Right lobe of liver (tissue), 6 donors: ENCODE results near the gene GCSAM. TPM values are rescaled to one million over a fixed set of nuclear protein-coding genes. Genes with fewer than 3 reads are reported as not detected.

Experiments
- ATAC-seq, 4 donors: fragments of 200-7000 bp; cut with Tn5 transposase; one replicate each; pipeline ENCODE4 v1.9.1; 2020; ENCODE audit warnings: mild to moderate bottlenecking in 4 of 4, moderate library complexity in 4 of 4
- DNase-seq, 3 donors: peaks; one replicate each; pipeline ENCODE4 v3.0.0-alpha.2; 2020
- H3K27ac ChIP-seq, 3 donors: fragments of 200-600 bp; one replicate each; pipeline ENCODE4 v1.8.0; 2022
- H3K27me3 ChIP-seq, 2 donors: fragments of 200-600 bp; one replicate each; pipeline ENCODE4 v1.8.0; 2022
- H3K36me3 ChIP-seq, 4 donors: fragments of 200-600 bp; sonication (generic) in 1 of 4; one replicate each; pipeline versions ENCODE4 v1.5.1 to v1.8.0; 2017 to 2022; ENCODE audit warnings: control low read depth in 1 of 4
- H3K4me1 ChIP-seq, 4 donors: fragments of 200-600 bp; sonication (generic) in 1 of 4; one replicate each; pipeline versions ENCODE4 v1.5.1 to v1.8.0; 2017 to 2022; ENCODE audit warnings: control low read depth in 1 of 4
- H3K4me3 ChIP-seq, 3 donors: fragments of 200-600 bp; one replicate each; pipeline ENCODE4 v1.8.0; 2022
- H3K9me3 ChIP-seq, 4 donors: fragments of 200-600 bp; sonication (generic) in 1 of 4; one replicate each; pipeline versions ENCODE4 v1.5.1 to v1.8.0; 2017 to 2022; ENCODE audit warnings: control low read depth in 1 of 4
- CTCF ChIP-seq, 4 donors: fragments of 200-600 bp in 3 of 4; fragments of 450-650 bp in 1 of 4; IDR thresholded peaks; one replicate each; pipeline versions ENCODE4 v1.5.1 to v1.8.0; 2016 to 2022; ENCODE audit warnings: antibody characterized with exemption in 4 of 4, mild to moderate bottlenecking in 2 of 4
- POLR2A ChIP-seq: fragments of 450-650 bp; IDR thresholded peaks from one replicate; pipeline ENCODE4 v1.6.1; 2017; ENCODE audit warnings: antibody characterized with exemption, mild to moderate bottlenecking
- WGBS: methylation state at CpG from one replicate; pipeline ENCODE4 v1.1.6; 2018; ENCODE audit warnings: low coverage, low lambda C conversion rate; ENCODE audit not compliant: insufficient coverage; ENCODE audit errors: missing lambda C conversion rate; 5-methylcytosine and 5-hydroxymethylcytosine counted together
- intact Hi-C, 2 donors: fragments of 100-400 bp; cut with DNase I; formaldehyde crosslinking; loops; one replicate each; pipeline versions ENCODE4 v1.11.2 to v1.14.1; 2022
- total RNA-seq, 6 experiments: library from RNA; depleted of rRNA in 2 of 6; stranded (reverse); fragments of >200 nt in 2 of 6; fragmentation: NEBNext Ultra II Directional in 3 of 6; extraction: Animal tissue kit (Norgen Biotek cat#: 25700) in 3 of 6; gene quantifications; one replicate each; pipeline versions ENCODE4 v1.1.0 to v1.2.4, GENCODE V29; 2016 to 2023
- donor health status: DM: no; HTN: yes; CAD: no.
- donor health status: DM: no; HTN: no; CAD: no.
- donor health status: DM: no; HTN: no; CAD: no.
- donor health status: DM: no; HTN: yes; CAD: no.
- donor health status: DM: no; HTN: yes; CAD: no.

GCSAM gene
- total RNA-seq, 6 experiments from 2014 or later = 0.12 to 0.18 TPM; not detected in 4

- DNase-seq (no peak), ATAC-seq (peak in 3 of 4 donors; percentile 16 to 26 (median 18))
- Histone ChIP-seq H3K27me3 (no peaks in the 10 kb centered on the region), H3K4me1 (peaks cover 0 to 5% (median 0%) of the 10 kb centered on the region in 4 donors), H3K27ac (no peak overlapping the region), H3K36me3 (no peaks in the 10 kb centered on the region), H3K4me3 (no peak overlapping the region), H3K9me3 (no peaks in the 10 kb centered on the region)
- 72% methylated on average over 9 of the region's 9 CpGs for WGBS
- no peak for TF ChIP-seq POLR2A
- no peak for TF ChIP-seq CTCF (IDR thresholded peaks at IDR 0.05)
- intact Hi-C loops = no loop called here
These were observed 42.8 kb downstream of the GCSAM start for GRCh38 chr3:112089956-112090886.

- no peak for DNase-seq
- H3K27ac ChIP-seq = no peak overlapping the region
- no peak for ATAC-seq
- no peaks in the 10 kb centered on the region for H3K9me3 ChIP-seq
- TF ChIP-seq CTCF (IDR thresholded peaks at IDR 0.05) (no peak), POLR2A (no peak)
- H3K4me1 ChIP-seq = peaks cover 0 to 5% (median 0%) of the 10 kb centered on the region in 4 donors
- H3K36me3 ChIP-seq = no peaks in the 10 kb centered on the region
- H3K4me3 ChIP-seq = no peak overlapping the region
- WGBS = 50% methylated on average over 3 of the region's 4 CpGs
- H3K27me3 ChIP-seq = no peaks in the 10 kb centered on the region
- intact Hi-C loops = no loop called here
These were observed 44.1 kb downstream of the GCSAM start for GRCh38 chr3:112088944-112089343.

GRCh38 chr3:112087746-112088145 is 45.3 kb downstream of the GCSAM start:
- H3K27ac ChIP-seq = no peak overlapping the region
- intact Hi-C loops = no loop called here
- H3K4me3 ChIP-seq = no peak overlapping the region
- no peak for DNase-seq
- H3K36me3 ChIP-seq = no peaks in the 10 kb centered on the region
- H3K27me3 ChIP-seq = no peaks in the 10 kb centered on the region
- no peak for TF ChIP-seq POLR2A
- TF ChIP-seq CTCF (IDR thresholded peaks at IDR 0.05) = no peak
- no peaks in the 10 kb centered on the region for H3K9me3 ChIP-seq
- H3K4me1 ChIP-seq = peaks cover 0 to 5% (median 0%) of the 10 kb centered on the region in 4 donors
- WGBS = 88% methylated on average over 5 of the region's 5 CpGs
- ATAC-seq = no peak

- no peak for ATAC-seq
- intact Hi-C loops = no loop called here
- WGBS = 48% methylated on average over 13 of the region's 14 CpGs
- Histone ChIP-seq H3K9me3 (no peaks in the 10 kb centered on the region), H3K4me3 (peak overlapping the region; percentile 49 to 50 (median 50)), H3K27ac (no peak overlapping the region), H3K4me1 (peaks cover 0 to 5% (median 0%) of the 10 kb centered on the region in 4 donors), H3K27me3 (no peaks in the 10 kb centered on the region), H3K36me3 (no peaks in the 10 kb centered on the region)
- no peak for DNase-seq
- TF ChIP-seq POLR2A = no peak
- no peak for TF ChIP-seq CTCF (IDR thresholded peaks at IDR 0.05)
These were observed 46.0 kb downstream of the GCSAM start for GRCh38 chr3:112086875-112087524.
